MM.1S (cell line): Measurements from ENCODE around the gene EGR2.

Source experiments
- DNase-seq: peaks from one replicate; pipeline ENCODE4 v3.0.0-alpha.2; 2015
- H2AFZ ChIP-seq: fragments of 300-600 bp; sonication (generic); 2 replicates; pipeline ENCODE4 v1.6.0; 2016; ENCODE audit warnings: antibody characterized with exemption, low read length
- H3F3A ChIP-seq: fragments of 300-600 bp; sonication (generic); 2 replicates; pipeline ENCODE4 v1.6.1; 2016; ENCODE audit warnings: mild to moderate bottlenecking, antibody characterized with exemption, low read length, moderate library complexity, mixed read lengths; ENCODE audit not compliant: insufficient read depth
- H3K27ac ChIP-seq: fragments of 300-600 bp; sonication (generic); 2 replicates; pipeline ENCODE4 v1.5.1; 2016; ENCODE audit warnings: mild to moderate bottlenecking, low read length
- H3K27me3 ChIP-seq: fragments of 300-600 bp; sonication (generic); replicated peaks from 2 replicates; pipeline ENCODE4 v1.6.0; 2016; ENCODE audit warnings: low read length; ENCODE audit not compliant: insufficient read depth
- H3K36me3 ChIP-seq: fragments of 300-600 bp; sonication (generic); replicated peaks from 2 replicates; pipeline ENCODE4 v1.6.1; 2016; ENCODE audit warnings: mild to moderate bottlenecking, low read length, mixed read lengths; ENCODE audit not compliant: insufficient read depth
- H3K4me1 ChIP-seq: fragments of 300-600 bp; sonication (generic); 2 replicates; pipeline ENCODE4 v1.6.1; 2016; ENCODE audit warnings: low read length, mixed read lengths
- H3K4me2 ChIP-seq: fragments of 300-600 bp; sonication (generic); 2 replicates; pipeline ENCODE4 v1.6.0; 2016; ENCODE audit warnings: low read depth, low read length
- H3K4me3 ChIP-seq: fragments of 300-600 bp; sonication (generic); 2 replicates; pipeline ENCODE4 v1.5.1; 2016; ENCODE audit warnings: low read length, mixed read lengths
- H3K79me2 ChIP-seq: fragments of 300-600 bp; sonication (generic); 2 replicates; pipeline ENCODE4 v1.6.1; 2016; ENCODE audit warnings: mixed run types, low read length, mixed read lengths
- H3K9ac ChIP-seq: fragments of 300-600 bp; sonication (generic); 2 replicates; pipeline ENCODE4 v1.6.1; 2016; ENCODE audit warnings: low read length, mixed read lengths
- H3K9me2 ChIP-seq: fragments of 300-600 bp; sonication (generic); replicated peaks from 2 replicates; pipeline ENCODE4 v1.6.1; 2016; ENCODE audit warnings: mild to moderate bottlenecking, low read length, mixed read lengths; ENCODE audit not compliant: insufficient read depth
- H3K9me3 ChIP-seq: fragments of 300-600 bp; sonication (generic); replicated peaks from 2 replicates; pipeline ENCODE4 v1.6.1; 2016; ENCODE audit warnings: mild to moderate bottlenecking, low read length, mixed read lengths; ENCODE audit not compliant: insufficient read depth
- H4K20me1 ChIP-seq: fragments of 300-600 bp; sonication (generic); 2 replicates; pipeline ENCODE4 v1.6.1; 2016; ENCODE audit warnings: mild to moderate bottlenecking, low read length, moderate library complexity, mixed read lengths; ENCODE audit not compliant: insufficient read depth
- EZH2 ChIP-seq: fragments of 300-600 bp; sonication (generic); optimal IDR thresholded peaks from 2 replicates; pipeline ENCODE3; 2017; ENCODE audit warnings: low read depth, mild to moderate bottlenecking, antibody characterized with exemption, low read length, mixed read lengths
- EZH2phosphoT487 ChIP-seq: fragments of 300-600 bp; sonication (generic); IDR thresholded peaks from 2 replicates; pipeline ENCODE4 v1.6.1; 2018; ENCODE audit warnings: antibody characterized with exemption, low read length
- TF ChIP-seq, protein P1 (sequence below): fragments of 300-600 bp; sonication (generic); IDR thresholded peaks from 2 replicates; pipeline ENCODE4 v1.5.1; 2016; ENCODE audit warnings: antibody characterized with exemption, low read length, mixed read lengths

EGR2 gene

DNA sequence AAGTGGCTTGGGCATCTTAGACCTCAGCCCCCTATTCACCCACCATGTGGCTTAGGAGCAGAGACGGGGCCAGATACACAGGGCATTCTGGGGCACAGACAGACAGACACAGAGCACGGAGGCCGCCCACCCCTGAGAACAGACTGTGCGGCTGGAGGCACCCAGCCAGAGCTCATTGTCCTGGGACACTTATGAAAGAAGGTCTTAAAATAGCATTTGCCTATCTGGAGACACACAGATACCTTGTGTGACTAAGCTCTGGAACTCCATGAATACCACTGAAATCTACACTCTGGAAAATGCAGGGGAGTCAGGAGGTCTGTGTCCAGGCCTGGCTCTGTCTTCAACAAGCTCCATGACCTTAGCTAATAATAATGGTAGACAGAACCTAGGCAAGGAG is 53.0 kb downstream of the EGR2 start:
- no peaks in the 10 kb centered on the region for H3K36me3 ChIP-seq
- no peak overlapping the region for H3K4me2 ChIP-seq
- no peak for TF ChIP-seq EZH2phosphoT487
- TF ChIP-seq EZH2 = no peak
- TF ChIP-seq, protein P1, sequence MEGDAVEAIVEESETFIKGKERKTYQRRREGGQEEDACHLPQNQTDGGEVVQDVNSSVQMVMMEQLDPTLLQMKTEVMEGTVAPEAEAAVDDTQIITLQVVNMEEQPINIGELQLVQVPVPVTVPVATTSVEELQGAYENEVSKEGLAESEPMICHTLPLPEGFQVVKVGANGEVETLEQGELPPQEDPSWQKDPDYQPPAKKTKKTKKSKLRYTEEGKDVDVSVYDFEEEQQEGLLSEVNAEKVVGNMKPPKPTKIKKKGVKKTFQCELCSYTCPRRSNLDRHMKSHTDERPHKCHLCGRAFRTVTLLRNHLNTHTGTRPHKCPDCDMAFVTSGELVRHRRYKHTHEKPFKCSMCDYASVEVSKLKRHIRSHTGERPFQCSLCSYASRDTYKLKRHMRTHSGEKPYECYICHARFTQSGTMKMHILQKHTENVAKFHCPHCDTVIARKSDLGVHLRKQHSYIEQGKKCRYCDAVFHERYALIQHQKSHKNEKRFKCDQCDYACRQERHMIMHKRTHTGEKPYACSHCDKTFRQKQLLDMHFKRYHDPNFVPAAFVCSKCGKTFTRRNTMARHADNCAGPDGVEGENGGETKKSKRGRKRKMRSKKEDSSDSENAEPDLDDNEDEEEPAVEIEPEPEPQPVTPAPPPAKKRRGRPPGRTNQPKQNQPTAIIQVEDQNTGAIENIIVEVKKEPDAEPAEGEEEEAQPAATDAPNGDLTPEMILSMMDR = no peak
- no peaks in the 10 kb centered on the region for H3K79me2 ChIP-seq
- H3K9me2 ChIP-seq = no peaks in the 10 kb centered on the region
- no peak overlapping the region for H3K9ac ChIP-seq
- no peak overlapping the region for H2AFZ ChIP-seq
- H3K27me3 ChIP-seq = no peaks in the 10 kb centered on the region
- peaks cover 17% of the 10 kb centered on the region for H3K4me1 ChIP-seq
- H4K20me1 ChIP-seq = no peaks in the 10 kb centered on the region
- no peaks in the 10 kb centered on the region for H3K9me3 ChIP-seq
- no peaks in the 10 kb centered on the region for H3F3A ChIP-seq
- no peak overlapping the region for H3K27ac ChIP-seq
- no peak overlapping the region for H3K4me3 ChIP-seq
- no peak for DNase-seq
